LNCaP clone FGC (cell line): ENCODE data around the gene ATP5F1E.

Experiments used
- DNase-seq: peaks from one replicate; pipeline ENCODE4 v3.0.0-alpha.2; 2011; ENCODE audit warnings: low read depth
- H3K4me3 ChIP-seq: 2 replicates; pipeline ENCODE4 v1.5.1; 2011; ENCODE audit warnings: mild to moderate bottlenecking, low read depth, low read length, control low read depth
- TF ChIP-seq, protein P1 (sequence below): IDR thresholded peaks from 2 replicates; pipeline ENCODE4 v1.5.1; 2012; ENCODE audit warnings: mild to moderate bottlenecking; ENCODE audit not compliant: control insufficient read depth, insufficient read depth; ENCODE audit errors: extremely low read depth

The ATP5F1E gene

DNA sequence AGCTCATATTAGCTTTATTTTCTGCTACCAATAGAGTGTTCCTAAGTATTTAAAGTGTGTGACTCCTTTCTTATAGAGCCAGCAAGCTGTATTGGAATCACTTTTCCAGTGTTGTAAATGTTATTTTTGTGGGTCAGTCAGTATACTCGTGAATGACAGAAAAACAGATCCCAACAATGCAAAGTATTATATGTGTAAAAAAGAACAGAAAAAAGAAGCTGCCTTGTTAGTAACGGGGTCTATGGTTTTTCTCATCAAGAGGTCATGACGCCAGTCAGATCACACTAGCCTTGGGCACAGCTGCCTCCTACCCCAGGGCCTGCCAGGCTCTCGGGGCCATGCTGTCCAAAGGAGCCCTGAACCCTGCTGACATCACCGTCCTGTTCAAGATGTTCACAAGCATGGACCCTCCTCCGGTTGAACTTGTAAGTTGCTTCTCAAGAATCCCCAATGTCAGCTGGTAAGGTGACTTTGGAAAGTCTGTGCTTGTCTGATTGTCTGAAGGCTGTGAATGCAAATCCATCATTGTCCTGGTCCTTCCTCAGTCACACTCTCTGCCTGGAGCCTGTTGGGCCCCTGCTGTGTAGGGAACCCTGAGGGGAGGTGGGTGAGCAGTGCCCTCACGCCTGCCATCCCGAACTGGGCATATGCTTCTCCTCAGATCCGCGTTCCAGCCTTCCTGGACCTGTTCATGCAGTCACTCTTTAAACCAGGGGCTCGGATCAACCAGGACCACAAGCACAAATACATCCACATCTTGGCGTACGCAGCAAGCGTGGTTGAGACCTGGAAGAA lies 41.3 kb downstream of the ATP5F1E start:
- TF ChIP-seq, protein P1, sequence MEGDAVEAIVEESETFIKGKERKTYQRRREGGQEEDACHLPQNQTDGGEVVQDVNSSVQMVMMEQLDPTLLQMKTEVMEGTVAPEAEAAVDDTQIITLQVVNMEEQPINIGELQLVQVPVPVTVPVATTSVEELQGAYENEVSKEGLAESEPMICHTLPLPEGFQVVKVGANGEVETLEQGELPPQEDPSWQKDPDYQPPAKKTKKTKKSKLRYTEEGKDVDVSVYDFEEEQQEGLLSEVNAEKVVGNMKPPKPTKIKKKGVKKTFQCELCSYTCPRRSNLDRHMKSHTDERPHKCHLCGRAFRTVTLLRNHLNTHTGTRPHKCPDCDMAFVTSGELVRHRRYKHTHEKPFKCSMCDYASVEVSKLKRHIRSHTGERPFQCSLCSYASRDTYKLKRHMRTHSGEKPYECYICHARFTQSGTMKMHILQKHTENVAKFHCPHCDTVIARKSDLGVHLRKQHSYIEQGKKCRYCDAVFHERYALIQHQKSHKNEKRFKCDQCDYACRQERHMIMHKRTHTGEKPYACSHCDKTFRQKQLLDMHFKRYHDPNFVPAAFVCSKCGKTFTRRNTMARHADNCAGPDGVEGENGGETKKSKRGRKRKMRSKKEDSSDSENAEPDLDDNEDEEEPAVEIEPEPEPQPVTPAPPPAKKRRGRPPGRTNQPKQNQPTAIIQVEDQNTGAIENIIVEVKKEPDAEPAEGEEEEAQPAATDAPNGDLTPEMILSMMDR: no peak
- no peak for DNase-seq
- H3K4me3 ChIP-seq: no peak overlapping the region

DNA sequence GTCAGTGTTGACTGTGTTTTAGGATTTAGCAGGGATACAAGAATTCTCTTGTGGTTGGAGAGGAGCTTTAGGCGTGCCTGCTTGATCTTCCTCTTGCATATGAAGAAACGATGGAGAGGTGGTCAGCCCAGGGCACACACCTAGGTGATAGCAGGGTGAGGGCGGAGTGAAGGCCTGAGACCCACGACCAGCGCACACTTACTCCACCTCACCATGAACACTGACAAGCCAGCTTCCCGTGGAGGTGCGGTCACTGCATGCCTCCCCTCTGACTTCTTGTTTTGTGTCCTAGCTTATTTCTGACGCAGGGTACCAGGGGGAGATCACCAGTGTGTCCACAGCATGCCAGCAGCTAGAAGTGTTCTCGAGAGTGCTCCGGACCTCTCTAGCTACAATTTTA lies 42.9 kb downstream of the ATP5F1E start:
- TF ChIP-seq, protein P1: no peak
- no peak for DNase-seq
- no peak overlapping the region for H3K4me3 ChIP-seq

DNA sequence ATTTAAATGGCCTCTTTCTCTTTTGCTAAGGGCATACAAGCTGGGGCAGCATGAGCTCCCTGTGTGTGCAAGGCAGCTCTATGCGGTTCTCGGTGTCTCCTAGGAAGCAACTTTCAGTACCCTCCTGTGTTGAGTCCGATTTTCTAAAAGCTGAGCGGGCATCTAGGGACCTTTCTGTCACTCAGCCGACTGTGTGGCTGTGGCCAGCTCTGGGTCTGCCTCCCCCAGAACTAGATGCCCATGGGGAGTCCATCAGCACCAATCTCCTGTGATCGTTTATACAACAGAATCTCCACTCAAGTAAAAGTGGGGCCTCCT lies 43.6 kb downstream of the ATP5F1E start:
- TF ChIP-seq, protein P1: no peak

DNA sequence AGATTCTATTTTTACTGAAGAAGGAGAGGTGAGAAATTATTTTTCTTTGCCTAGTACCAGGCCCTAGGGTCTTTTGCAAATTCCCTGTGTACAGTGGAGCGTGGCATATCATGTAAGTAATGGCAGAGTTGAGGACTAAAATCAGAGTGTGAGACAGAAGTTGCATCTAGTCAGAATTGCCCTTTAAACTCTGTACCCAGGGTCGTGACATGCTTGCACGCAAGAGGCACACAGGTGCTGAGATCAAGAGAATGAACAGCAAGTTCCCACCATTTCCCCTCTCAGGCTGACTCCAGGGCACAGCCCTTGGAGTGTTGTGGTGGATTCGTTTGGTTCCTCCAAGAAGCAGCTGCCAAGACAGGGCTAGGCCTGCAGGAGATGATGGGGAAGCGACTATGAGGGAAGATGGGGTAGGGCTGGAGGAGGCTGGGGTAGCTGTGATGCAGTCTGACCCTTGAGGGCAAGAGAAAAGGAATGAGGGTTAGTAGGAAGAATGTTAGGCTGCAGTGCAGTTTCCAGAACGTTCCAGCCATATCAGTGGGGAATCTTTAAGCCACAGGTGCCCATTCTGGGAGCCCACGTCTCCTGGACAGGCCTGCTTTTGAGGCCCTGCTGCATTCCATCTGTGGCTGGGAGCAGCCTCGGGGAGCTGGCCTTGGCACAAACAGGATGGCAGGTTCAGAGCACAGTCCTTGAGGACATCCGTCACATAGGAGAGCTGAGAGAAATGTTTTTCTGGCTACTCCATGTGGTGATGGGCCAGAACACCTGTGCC lies 44.2 kb downstream of the ATP5F1E start:
- TF ChIP-seq, protein P1: no peak
- no peak for DNase-seq
- H3K4me3 ChIP-seq: no peak overlapping the region

More for the DNA sequence above, 43.6 kb downstream of the ATP5F1E start:
- no peak for DNase-seq
- no peak overlapping the region for H3K4me3 ChIP-seq

DNA sequence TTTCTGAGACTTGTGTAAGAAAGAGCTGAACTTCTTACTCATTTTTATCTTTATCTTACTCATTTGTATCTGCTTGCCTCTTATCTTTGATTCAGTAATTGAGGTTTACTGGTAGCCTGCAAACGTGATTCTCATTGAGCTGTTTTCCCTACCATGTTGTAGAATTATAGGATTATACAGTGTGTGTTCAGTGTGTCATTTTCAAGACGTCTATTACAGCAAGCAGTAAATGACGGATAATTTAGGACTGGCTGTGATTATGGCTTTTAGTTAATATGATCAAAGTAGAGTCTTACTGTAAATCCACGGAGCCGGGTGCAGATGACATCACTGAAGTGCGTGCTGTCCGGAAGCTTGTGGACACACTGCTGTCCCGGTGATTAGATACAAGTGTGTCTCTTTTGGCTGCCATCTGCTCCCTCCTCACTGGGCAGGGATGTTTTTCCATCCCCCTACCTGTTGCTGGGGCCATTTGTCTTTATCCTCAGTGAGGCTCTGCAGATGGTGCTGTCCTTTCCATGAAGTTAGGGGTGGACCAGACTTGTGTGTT lies 45.1 kb downstream of the ATP5F1E start:
- DNase-seq: no peak
- TF ChIP-seq, protein P1: no peak
- no peak overlapping the region for H3K4me3 ChIP-seq

DNA sequence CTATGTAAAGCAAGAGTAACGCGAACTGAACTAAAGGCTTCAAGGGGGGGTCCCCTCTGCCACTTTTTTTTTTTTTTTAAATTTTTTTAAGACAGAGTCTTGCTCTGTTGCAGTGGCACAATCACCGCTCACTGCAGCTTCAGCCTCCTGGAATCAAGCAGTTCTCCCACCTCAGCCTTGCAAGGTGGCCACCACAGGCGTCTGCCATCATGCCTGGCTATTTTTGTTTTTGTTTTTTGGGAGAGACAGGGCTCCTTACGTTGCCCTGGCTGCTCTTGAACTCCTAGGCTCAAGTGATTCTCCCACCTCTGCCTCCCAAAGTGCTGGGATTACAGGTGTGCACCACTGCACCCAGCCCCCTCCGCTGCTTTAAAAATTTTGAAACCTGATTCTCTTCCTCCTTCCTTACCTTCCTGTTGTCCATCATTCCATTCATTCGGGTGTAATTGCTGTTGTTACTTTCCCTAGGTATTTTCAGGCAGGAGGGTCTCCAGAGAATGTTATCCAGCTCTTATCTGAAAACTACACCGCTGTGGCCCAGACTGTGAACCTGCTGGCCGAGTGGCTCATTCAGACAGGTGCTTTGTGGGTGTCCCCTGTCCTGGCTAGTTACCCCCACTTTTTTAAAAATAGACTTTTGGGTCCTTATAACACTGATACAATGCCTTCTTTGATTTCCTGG lies 45.7 kb downstream of the ATP5F1E start:
- no peak overlapping the region for H3K4me3 ChIP-seq
- TF ChIP-seq, protein P1: no peak
- no peak for DNase-seq
